HepG2 (cell line): ENCODE results near the gene JADE2. TPM values are rescaled to one million over a fixed set of nuclear protein-coding genes. Genes with fewer than 3 reads are reported as not detected.

Source experiments
- ARHGAP35 ChIP-seq: sonication (generic); formaldehyde crosslinking; IDR thresholded peaks from 2 replicates; pipeline ENCODE4 v1.9.0; 2022; ENCODE audit warnings: mild to moderate bottlenecking, inconsistent platforms, moderate library complexity, missing genetic modification reagents, borderline replicate concordance
- ATRX ChIP-seq: sonication (generic); formaldehyde crosslinking; IDR thresholded peaks from 2 replicates; pipeline ENCODE4 v1.4.0; 2020; ENCODE audit warnings: missing genetic modification reagents, borderline replicate concordance
- CCAR2 ChIP-seq: fragments of 200-400 bp; formaldehyde crosslinking; optimal IDR thresholded peaks from 2 replicates; pipeline ENCODE3; 2018; ENCODE audit warnings: low read depth, mild to moderate bottlenecking, low read length, moderate library complexity
- CEBPG ChIP-seq: IDR thresholded peaks from 2 replicates; pipeline ENCODE4 v1.6.1; 2016
- CHCHD3 ChIP-seq: sonication (generic); formaldehyde crosslinking; IDR thresholded peaks from 2 replicates; pipeline ENCODE4 v1.8.0; 2022; ENCODE audit warnings: mild to moderate bottlenecking, missing genetic modification reagents, moderate library complexity
- CREB1 ChIP-seq, 2 experiments: fragments of 450-650 bp in 1 of 2; IDR thresholded peaks; 2 replicates each; pipeline ENCODE4 v1.6.1; 2016 to 2017; ENCODE audit warnings: control low read depth in 1 of 2, mild to moderate bottlenecking in 1 of 2, missing compliant biosample characterization in 1 of 2, missing genetic modification characterization in 1 of 2
- HNRNPK ChIP-seq: fragments of 200-400 bp; formaldehyde crosslinking; IDR thresholded peaks from 2 replicates; pipeline ENCODE4 v1.6.1; 2018; ENCODE audit warnings: low read length, low read depth, moderate library complexity, mild to moderate bottlenecking; ENCODE audit not compliant: poor library complexity, severe bottlenecking
- MAFG ChIP-seq: sonication (generic); formaldehyde crosslinking; IDR thresholded peaks from 2 replicates; pipeline ENCODE4 v1.5.1; 2020; ENCODE audit warnings: mild to moderate bottlenecking, missing genetic modification reagents
- MAFK ChIP-seq, 2 experiments: IDR thresholded peaks in 1 of 2; conservative IDR thresholded peaks in 1 of 2; 2 replicates each; pipeline ENCODE4 v1.6.1; 2011; ENCODE audit warnings: improper control_type of control experiment in 2 of 2, low read length in 2 of 2
- MEIS1 ChIP-seq: sonication (generic); formaldehyde crosslinking; IDR thresholded peaks from 2 replicates; pipeline ENCODE4 v1.9.0; 2021; ENCODE audit warnings: mild to moderate bottlenecking, missing genetic modification reagents, moderate library complexity, borderline replicate concordance
- MLLT10 ChIP-seq: sonication (generic); formaldehyde crosslinking; IDR thresholded peaks from 2 replicates; pipeline ENCODE4 v1.4.0; 2020; ENCODE audit warnings: missing genetic modification reagents
- NR2F6 ChIP-seq, 2 experiments: IDR thresholded peaks; 2 replicates each; pipeline ENCODE4 v1.6.1; 2016; ENCODE audit warnings: antibody characterized with exemption in 1 of 2, mild to moderate bottlenecking in 1 of 2
- REL ChIP-seq: sonication (generic); formaldehyde crosslinking; conservative IDR thresholded peaks from 2 replicates; pipeline ENCODE4 v1.8.0; 2022; ENCODE audit warnings: mild to moderate bottlenecking, missing genetic modification reagents, moderate library complexity
- SYNCRIP ChIP-seq: fragments of 200-400 bp; formaldehyde crosslinking; IDR thresholded peaks from 2 replicates; pipeline ENCODE4 v1.6.1; 2018; ENCODE audit warnings: mild to moderate bottlenecking, low read depth, low read length; ENCODE audit not compliant: insufficient read depth
- ZBTB38 ChIP-seq: sonication (generic); formaldehyde crosslinking; IDR thresholded peaks from 2 replicates; pipeline ENCODE4 v1.5.1; 2020; ENCODE audit warnings: mild to moderate bottlenecking, missing genetic modification reagents
- ZKSCAN5 ChIP-seq: sonication (generic); formaldehyde crosslinking; IDR thresholded peaks from 2 replicates; pipeline ENCODE4 v1.5.1; 2020; ENCODE audit warnings: mild to moderate bottlenecking, missing genetic modification reagents
- ZNF34 ChIP-seq: sonication (generic); formaldehyde crosslinking; IDR thresholded peaks from 2 replicates; pipeline ENCODE4 v1.4.0; 2020; ENCODE audit warnings: mild to moderate bottlenecking, missing genetic modification reagents, borderline replicate concordance
- ZNF564 ChIP-seq: sonication (generic); formaldehyde crosslinking; IDR thresholded peaks from 2 replicates; pipeline ENCODE4 v1.8.1; 2023; ENCODE audit warnings: mild to moderate bottlenecking, missing genetic modification reagents
- ZNF569 ChIP-seq: sonication (generic); formaldehyde crosslinking; IDR thresholded peaks from 2 replicates; pipeline ENCODE4 v1.5.0; 2020; ENCODE audit warnings: mild to moderate bottlenecking, missing genetic modification reagents, moderate library complexity, borderline replicate concordance
- ZNF703 ChIP-seq: sonication (generic); formaldehyde crosslinking; IDR thresholded peaks from 2 replicates; pipeline ENCODE4 v1.5.1; 2020; ENCODE audit warnings: missing genetic modification reagents, mild to moderate bottlenecking, moderate library complexity, borderline replicate concordance
- ZNF850 ChIP-seq: sonication (generic); formaldehyde crosslinking; conservative IDR thresholded peaks from 2 replicates; pipeline ENCODE4 v1.9.0; 2021; ENCODE audit warnings: mild to moderate bottlenecking, missing genetic modification reagents
- ZNF879 ChIP-seq: sonication (generic); formaldehyde crosslinking; IDR thresholded peaks from 2 replicates; pipeline ENCODE4 v1.8.1; 2023; ENCODE audit warnings: missing genetic modification reagents
- polyA plus RNA-seq, 8 experiments: library from polyadenylated mRNA; depleted of rRNA in 3 of 8; stranded (reverse) in 7 of 8; unstranded in 1 of 8; fragments of >200 nt; fragmentation: Illumina TruSeq in 4 of 8; extraction: Trizol in 4 of 8; gene quantifications; 2 replicates each; pipeline versions ENCODE4 v1.2.1 to v1.2.3, GENCODE V29; 2011 to 2016; ENCODE audit warnings: low read depth in 4 of 8, missing spikeins in 1 of 8, mixed read lengths in 1 of 8; ENCODE audit not compliant: insufficient read depth in 1 of 8
- total RNA-seq, 5 experiments: library from RNA; depleted of rRNA; stranded (reverse); fragments of >200 nt; fragmentation: Illumina TruSeq; extraction: Trizol; gene quantifications; 2 replicates each; pipeline ENCODE4 v1.2.3, GENCODE V29; 2016; ENCODE audit warnings: low read depth in 1 of 5
- TF ChIP-seq, protein P1 (sequence below): sonication (generic); formaldehyde crosslinking; IDR thresholded peaks from 2 replicates; pipeline ENCODE4 v1.4.0; 2020; ENCODE audit warnings: mild to moderate bottlenecking, missing genetic modification reagents, borderline replicate concordance
- TF ChIP-seq, protein P2 (sequence below): IDR thresholded peaks from 2 replicates; pipeline ENCODE4 v1.6.1; 2016; ENCODE audit warnings: mild to moderate bottlenecking, missing biosample characterization, missing genetic modification reagents

The JADE2 gene
- total and polyA plus RNA-seq, 2 of the 13 experiments (the other 11 are each of a cell fraction or from before 2014, with no cell fraction given), result 7.5 to 15.1 TPM

DNA sequence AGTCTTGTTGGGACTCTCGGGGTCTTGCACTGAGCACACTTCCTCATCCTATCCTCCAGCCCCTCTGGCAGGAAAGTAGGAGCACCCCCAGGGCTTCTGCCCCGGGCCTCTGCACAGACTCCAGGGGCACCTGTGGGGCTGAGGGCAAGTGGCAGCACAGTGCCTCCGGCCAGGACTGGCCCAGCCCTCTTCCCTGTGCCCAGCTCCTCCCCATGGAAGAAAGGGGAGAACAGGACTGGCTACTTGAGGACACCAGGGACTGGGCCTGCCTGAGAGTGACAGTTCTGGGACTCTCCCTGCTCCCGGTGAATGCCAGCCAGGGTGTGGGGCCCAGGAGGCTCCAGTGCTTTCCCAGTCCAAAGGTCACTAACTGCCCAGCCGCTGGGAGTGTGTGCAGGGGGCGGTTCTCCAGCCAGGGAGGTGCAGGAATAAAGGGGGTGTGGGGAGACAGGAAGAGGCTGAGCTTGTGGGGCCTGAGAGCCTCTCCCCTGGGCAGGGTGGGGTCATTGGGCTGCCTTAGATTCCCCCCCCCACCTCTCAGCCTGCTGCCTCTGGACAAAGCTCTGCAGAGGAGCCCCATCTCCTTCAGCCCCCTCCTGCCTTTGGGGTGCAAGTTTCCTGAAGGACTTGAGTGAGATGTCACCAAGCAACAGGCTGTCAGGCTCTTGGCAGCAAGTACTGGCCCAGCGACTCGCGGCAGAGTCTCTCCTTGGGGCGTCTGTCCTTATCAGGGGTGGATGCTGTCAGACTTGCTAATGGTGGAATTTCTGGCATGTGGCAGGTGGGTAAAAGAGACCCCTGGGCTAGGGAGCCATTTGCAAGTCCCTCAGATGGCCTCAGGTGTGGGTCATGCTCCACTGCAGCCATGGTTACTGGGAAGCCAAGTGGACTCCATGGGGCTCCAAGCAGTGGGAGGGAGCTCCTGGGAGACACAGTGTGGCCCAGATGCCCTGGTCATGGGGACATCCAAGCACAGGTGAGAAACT lies 19.1 kb upstream of the JADE2 start (continued):
- TF ChIP-seq, protein P1, sequence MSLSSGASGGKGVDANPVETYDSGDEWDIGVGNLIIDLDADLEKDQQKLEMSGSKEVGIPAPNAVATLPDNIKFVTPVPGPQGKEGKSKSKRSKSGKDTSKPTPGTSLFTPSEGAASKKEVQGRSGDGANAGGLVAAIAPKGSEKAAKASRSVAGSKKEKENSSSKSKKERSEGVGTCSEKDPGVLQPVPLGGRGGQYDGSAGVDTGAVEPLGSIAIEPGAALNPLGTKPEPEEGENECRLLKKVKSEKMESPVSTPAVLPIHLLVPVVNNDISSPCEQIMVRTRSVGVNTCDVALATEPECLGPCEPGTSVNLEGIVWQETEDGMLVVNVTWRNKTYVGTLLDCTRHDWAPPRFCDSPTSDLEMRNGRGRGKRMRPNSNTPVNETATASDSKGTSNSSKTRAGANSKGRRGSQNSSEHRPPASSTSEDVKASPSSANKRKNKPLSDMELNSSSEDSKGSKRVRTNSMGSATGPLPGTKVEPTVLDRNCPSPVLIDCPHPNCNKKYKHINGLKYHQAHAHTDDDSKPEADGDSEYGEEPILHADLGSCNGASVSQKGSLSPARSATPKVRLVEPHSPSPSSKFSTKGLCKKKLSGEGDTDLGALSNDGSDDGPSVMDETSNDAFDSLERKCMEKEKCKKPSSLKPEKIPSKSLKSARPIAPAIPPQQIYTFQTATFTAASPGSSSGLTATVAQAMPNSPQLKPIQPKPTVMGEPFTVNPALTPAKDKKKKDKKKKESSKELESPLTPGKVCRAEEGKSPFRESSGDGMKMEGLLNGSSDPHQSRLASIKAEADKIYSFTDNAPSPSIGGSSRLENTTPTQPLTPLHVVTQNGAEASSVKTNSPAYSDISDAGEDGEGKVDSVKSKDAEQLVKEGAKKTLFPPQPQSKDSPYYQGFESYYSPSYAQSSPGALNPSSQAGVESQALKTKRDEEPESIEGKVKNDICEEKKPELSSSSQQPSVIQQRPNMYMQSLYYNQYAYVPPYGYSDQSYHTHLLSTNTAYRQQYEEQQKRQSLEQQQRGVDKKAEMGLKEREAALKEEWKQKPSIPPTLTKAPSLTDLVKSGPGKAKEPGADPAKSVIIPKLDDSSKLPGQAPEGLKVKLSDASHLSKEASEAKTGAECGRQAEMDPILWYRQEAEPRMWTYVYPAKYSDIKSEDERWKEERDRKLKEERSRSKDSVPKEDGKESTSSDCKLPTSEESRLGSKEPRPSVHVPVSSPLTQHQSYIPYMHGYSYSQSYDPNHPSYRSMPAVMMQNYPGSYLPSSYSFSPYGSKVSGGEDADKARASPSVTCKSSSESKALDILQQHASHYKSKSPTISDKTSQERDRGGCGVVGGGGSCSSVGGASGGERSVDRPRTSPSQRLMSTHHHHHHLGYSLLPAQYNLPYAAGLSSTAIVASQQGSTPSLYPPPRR (CRISPR knock-in tag), result peak; percentile 70; the same call in 1 of the 2 replicates
- TF ChIP-seq ZNF564, result peak; percentile 86
- TF ChIP-seq ZNF703 (CRISPR knock-in tag), result no peak
- no peak for TF ChIP-seq CCAR2
- peak; percentile 75 for TF ChIP-seq REL
- TF ChIP-seq MEIS1 (CRISPR knock-in tag), result peak; percentile 97; the same call in 1 of the 2 replicates
- peak; percentile 24; the same call in 1 of the 2 replicates for TF ChIP-seq CEBPG (CRISPR knock-in tag)
- TF ChIP-seq ZBTB38 (CRISPR knock-in tag), result no peak; the same call in 1 of the 2 replicates
- TF ChIP-seq HNRNPK, result no peak
- TF ChIP-seq ZNF850, result no peak
- TF ChIP-seq SYNCRIP, result no peak
- no peak for TF ChIP-seq CHCHD3
- TF ChIP-seq ZNF569 (CRISPR knock-in tag), result 0 out of 2 replicates have a peak, but pooled peaks have one; percentile 60
- TF ChIP-seq ARHGAP35 (CRISPR knock-in tag), result 0 out of 2 replicates have a peak, but pooled peaks have one; percentile 35
- TF ChIP-seq ZNF34 (CRISPR knock-in tag), result no peak
- no peak for TF ChIP-seq MAFK (conservative IDR thresholded peaks at IDR 0.05 in 1 of 2, IDR thresholded peaks at IDR 0.05 in 1 of 2; ENCODE audit: low read length in 2 of 2)
- TF ChIP-seq MLLT10, result no peak
- no peak for TF ChIP-seq ATRX
- 0 out of 2 replicates have a peak, but pooled peaks have one; percentile 13 for TF ChIP-seq ZNF879
- no peak for TF ChIP-seq NR2F6 (IDR thresholded peaks at IDR 0.05)
- peak; percentile 81 for TF ChIP-seq NR2F6 (CRISPR knock-in tag; IDR thresholded peaks at IDR 0.05)
- no peak; the same call in 1 of the 2 replicates for TF ChIP-seq ZKSCAN5 (CRISPR knock-in tag)
- no peak for TF ChIP-seq MAFG (CRISPR knock-in tag)
- TF ChIP-seq, protein P2, sequence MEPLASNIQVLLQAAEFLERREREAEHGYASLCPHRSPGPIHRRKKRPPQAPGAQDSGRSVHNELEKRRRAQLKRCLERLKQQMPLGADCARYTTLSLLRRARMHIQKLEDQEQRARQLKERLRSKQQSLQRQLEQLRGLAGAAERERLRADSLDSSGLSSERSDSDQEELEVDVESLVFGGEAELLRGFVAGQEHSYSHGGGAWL (CRISPR knock-in tag), result peak; percentile 53; the same call in 1 of the 2 replicates
- TF ChIP-seq CREB1 (IDR thresholded peaks at IDR 0.05), result 0 out of 2 replicates have a peak, but pooled peaks have one; percentile 24
- no peak for TF ChIP-seq CREB1 (CRISPR knock-in tag; IDR thresholded peaks at IDR 0.05)
